T-helper 1 cell treated with Interleukin-12 subunit alpha and Interleukin-12 subunit beta and Interleukin-4 antibody, amounts not matched to agents 30 μg/mL and 1 μg/mL, for 36 hours (primary cell): ENCODE results near the gene USP6.
"Not testable (repeated sequence)": the region's sequence is repeated elsewhere in the genome, so short reads cannot be mapped to it uniquely, and the experiment has no call there.

Experiments used
- H3K27ac Mint-ChIP-seq: one replicate; pipeline ENCODE4 v1.8.0; 2021; ENCODE audit warnings: mild to moderate bottlenecking, mixed read lengths
- H3K27me3 Mint-ChIP-seq: one replicate; pipeline ENCODE4 v1.8.0; 2021; ENCODE audit warnings: low read depth, mixed read lengths
- H3K36me3 Mint-ChIP-seq: one replicate; pipeline ENCODE4 v1.8.0; 2021; ENCODE audit warnings: low read depth, mixed read lengths
- H3K4me1 Mint-ChIP-seq: one replicate; pipeline ENCODE4 v1.8.0; 2021; ENCODE audit warnings: low read depth, mixed read lengths
- H3K4me3 Mint-ChIP-seq: one replicate; pipeline ENCODE4 v1.8.0; 2021; ENCODE audit warnings: mild to moderate bottlenecking, moderate library complexity, mixed read lengths
- H3K9me3 Mint-ChIP-seq: one replicate; pipeline ENCODE4 v1.8.0; 2021; ENCODE audit warnings: mixed read lengths

Gene USP6

DNA sequence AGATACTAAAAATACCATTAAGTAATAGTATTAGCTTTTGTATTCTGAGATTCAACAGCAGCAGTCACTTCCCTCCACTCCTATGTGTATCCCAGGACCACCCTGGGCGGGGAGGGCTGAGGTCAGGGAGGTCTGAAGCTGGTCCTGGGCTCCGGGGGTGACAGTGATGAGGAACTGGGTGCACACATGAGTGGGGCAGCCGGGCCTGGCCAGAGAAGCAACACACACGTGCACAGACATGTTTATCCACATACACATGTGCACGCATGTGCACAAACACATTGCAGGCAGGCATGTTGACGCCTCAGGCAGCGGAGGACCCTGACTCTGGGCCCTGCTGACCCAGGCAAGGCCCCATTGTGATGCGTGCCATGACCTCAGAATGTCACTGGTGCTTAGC is 12.6 kb downstream of the USP6 start:
- H3K27me3 Mint-ChIP-seq: peaks cover 16% of the 10 kb centered on the region
- not testable (repeated sequence) for H3K4me1 Mint-ChIP-seq, H3K9me3 Mint-ChIP-seq, H3K4me3 Mint-ChIP-seq, H3K36me3 Mint-ChIP-seq, H3K27ac Mint-ChIP-seq

GRCh38 chr17:5128905-5129535 is 13.2 kb downstream of the USP6 start:
- Mint-ChIP-seq H3K4me1 (no peaks in the 10 kb centered on the region), H3K9me3 (no peaks in the 10 kb centered on the region)

DNA sequence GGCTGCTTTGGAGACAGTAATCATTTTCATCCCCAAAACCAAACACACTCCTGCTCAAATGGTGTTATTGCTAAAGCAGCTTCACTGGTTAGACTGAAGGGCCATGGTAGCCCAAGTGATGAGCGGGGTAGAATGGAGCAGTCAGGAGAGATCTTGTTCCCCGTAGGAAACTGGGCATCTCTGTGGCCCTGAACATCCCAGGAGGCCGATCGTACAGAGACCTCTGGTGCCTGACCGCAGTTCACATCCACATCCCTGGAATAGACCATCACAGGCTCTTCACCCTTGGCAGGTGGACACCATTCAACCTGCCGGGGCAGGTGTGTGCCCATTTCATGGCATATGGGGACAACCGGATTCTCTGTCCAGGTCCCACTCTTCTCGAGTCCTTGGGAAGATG is 13.9 kb downstream of the USP6 start:
- H3K27me3 Mint-ChIP-seq, H3K9me3 Mint-ChIP-seq, H3K4me1 Mint-ChIP-seq, H3K4me3 Mint-ChIP-seq, H3K27ac Mint-ChIP-seq, H3K36me3 Mint-ChIP-seq: not testable (repeated sequence)

More at GRCh38 chr17:5128905-5129535, 13.2 kb downstream of the USP6 start:
- peaks cover 11% of the 10 kb centered on the region for H3K27me3 Mint-ChIP-seq
- H3K36me3 Mint-ChIP-seq: no peaks in the 10 kb centered on the region
- H3K27ac Mint-ChIP-seq: no peak overlapping the region
- H3K4me3 Mint-ChIP-seq: no peak overlapping the region

- H3K9me3 Mint-ChIP-seq, H3K4me3 Mint-ChIP-seq, H3K27me3 Mint-ChIP-seq, H3K36me3 Mint-ChIP-seq, H3K27ac Mint-ChIP-seq, H3K4me1 Mint-ChIP-seq: not testable (repeated sequence)
Observed at GRCh38 chr17:5130261-5130660, 14.4 kb downstream of the USP6 start.

DNA sequence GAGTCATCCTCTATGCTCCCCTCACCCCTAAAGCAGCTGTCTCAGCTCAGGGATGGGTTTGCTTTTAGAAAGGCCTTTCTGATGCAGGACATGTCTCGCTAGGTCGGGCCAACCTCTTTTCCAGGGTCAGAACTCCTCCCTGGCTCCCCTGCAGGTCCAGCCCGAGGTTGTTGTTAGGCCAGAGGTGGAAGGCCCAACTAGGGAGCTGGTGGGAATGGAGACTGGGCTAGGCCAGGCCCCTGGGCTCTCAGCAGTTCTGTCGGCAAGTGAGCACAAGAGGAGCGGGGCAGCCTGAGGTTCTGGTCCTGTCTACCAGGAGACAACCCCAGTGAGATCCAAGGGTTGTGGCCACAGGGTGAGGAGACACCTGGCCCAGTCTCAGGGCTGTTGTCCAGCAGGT is 14.9 kb downstream of the USP6 start:
- not testable (repeated sequence) for H3K4me3 Mint-ChIP-seq, H3K4me1 Mint-ChIP-seq, H3K27ac Mint-ChIP-seq, H3K9me3 Mint-ChIP-seq, H3K36me3 Mint-ChIP-seq, H3K27me3 Mint-ChIP-seq

GRCh38 chr17:5131146-5131715 is 15.4 kb downstream of the USP6 start:
- Mint-ChIP-seq H3K36me3 (no peaks in the 10 kb centered on the region), H3K27me3 (peaks cover 5% of the 10 kb centered on the region), H3K27ac (no peak overlapping the region), H3K4me3 (no peak overlapping the region), H3K4me1 (no peaks in the 10 kb centered on the region), H3K9me3 (no peaks in the 10 kb centered on the region)

- not testable (repeated sequence) for H3K4me1 Mint-ChIP-seq, H3K27ac Mint-ChIP-seq, H3K36me3 Mint-ChIP-seq, H3K9me3 Mint-ChIP-seq, H3K4me3 Mint-ChIP-seq, H3K27me3 Mint-ChIP-seq
Observed at GRCh38 chr17:5131799-5132502, 16.1 kb downstream of the USP6 start.

GRCh38 chr17:5132503-5133225 is 16.8 kb downstream of the USP6 start:
- H3K9me3 Mint-ChIP-seq, H3K27me3 Mint-ChIP-seq, H3K36me3 Mint-ChIP-seq, H3K4me1 Mint-ChIP-seq, H3K27ac Mint-ChIP-seq, H3K4me3 Mint-ChIP-seq: not testable (repeated sequence)

GRCh38 chr17:5133311-5133710 is 17.5 kb downstream of the USP6 start:
- H3K36me3 Mint-ChIP-seq: no peaks in the 10 kb centered on the region
- no peak overlapping the region for H3K27ac Mint-ChIP-seq
- no peaks in the 10 kb centered on the region for H3K27me3 Mint-ChIP-seq
- no peak overlapping the region for H3K4me3 Mint-ChIP-seq
- H3K4me1 Mint-ChIP-seq: no peaks in the 10 kb centered on the region
- no peaks in the 10 kb centered on the region for H3K9me3 Mint-ChIP-seq

- not testable (repeated sequence) for H3K27ac Mint-ChIP-seq, H3K36me3 Mint-ChIP-seq, H3K27me3 Mint-ChIP-seq, H3K9me3 Mint-ChIP-seq, H3K4me3 Mint-ChIP-seq, H3K4me1 Mint-ChIP-seq
Observed at GRCh38 chr17:5133961-5134360, 18.1 kb downstream of the USP6 start.

DNA sequence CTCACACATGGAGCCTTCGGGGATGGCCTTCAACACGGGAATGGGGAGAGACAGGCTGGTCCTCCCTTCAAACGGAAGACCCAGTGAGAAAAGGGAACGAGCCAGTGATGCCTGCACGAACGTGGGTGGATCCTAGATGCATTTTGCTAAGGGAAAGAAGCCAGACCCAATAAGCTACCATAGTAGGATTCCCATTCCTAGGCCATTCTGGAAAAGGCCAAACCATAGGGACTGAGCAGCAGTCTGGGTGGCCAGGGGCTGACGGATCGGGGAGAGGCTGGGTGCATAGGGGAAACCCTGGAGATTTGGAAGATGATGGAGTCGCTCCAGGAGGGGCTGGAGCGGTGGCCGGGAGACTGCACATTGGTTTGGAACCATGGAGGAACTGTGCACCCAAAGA is 18.7 kb downstream of the USP6 start:
- H3K9me3 Mint-ChIP-seq, H3K27ac Mint-ChIP-seq, H3K27me3 Mint-ChIP-seq, H3K4me3 Mint-ChIP-seq, H3K36me3 Mint-ChIP-seq, H3K4me1 Mint-ChIP-seq: not testable (repeated sequence)

DNA sequence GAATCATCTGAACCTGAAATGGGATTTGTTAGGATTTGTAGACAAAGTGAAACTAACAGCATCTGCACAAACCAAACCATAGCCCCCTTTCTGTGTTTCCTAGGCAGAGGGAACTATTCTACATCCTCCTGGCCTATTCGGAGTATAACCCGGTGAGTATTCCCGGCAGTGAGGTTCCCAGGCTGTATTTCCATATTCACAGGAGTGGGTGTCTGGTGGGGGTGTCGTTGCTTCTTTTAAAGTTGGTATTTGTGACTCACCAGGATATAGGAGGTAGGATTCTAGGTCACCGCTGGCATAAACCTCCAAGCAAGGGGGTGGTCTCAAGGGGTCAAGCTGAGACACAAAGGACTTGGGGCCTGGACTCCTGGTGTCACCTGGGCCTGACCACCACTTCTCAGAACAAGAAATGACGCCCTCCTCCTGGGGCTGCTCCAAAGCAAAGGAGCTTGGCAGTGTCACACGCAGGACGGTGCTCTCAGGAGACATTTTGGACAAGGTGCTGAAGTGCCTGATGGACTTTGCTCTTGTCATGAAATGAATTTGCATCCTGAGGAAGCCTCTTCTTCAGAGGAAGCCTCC is 19.4 kb downstream of the USP6 start:
- not testable (repeated sequence) for H3K27me3 Mint-ChIP-seq, H3K36me3 Mint-ChIP-seq, H3K9me3 Mint-ChIP-seq

DNA sequence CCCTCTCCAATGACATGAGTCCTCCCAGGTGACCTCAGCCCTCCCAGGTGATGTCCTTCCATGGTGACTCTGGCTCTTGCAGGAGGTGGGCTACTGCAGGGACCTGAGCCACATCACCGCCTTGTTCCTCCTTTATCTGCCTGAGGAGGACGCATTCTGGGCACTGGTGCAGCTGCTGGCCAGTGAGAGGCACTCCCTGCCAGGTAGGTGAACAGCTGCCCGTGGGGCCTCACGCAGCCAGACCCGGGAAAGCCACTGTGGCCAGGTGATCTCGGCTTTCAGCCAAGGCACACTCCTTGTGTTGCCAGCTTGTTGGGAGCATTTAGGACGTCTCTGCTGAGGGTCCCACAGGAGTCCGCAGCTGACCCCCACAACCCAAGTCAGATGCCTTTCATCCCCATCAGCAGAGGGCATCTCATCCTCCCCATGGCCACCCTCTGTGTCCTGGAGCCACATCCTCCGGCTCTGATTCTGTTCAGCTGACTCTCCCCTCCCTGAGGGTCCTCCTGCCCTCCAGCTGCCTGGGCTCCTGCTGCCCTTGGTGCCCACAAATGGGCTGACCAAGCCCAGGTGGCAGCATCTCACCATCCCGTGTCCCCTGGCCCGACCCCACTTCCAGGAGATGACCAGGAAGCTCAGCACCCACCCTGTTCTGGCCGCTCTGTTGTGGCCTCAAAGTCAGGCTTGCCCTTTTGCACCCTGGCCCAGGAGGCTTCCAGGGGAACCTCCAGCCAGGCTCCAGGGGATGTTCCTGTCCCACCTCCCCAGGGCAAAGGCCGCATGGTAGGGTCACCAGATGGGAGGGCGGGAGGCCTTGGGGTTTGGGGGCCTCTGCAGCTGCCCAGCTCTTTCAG is 20.1 kb downstream of the USP6 start:
- no peaks in the 10 kb centered on the region for H3K4me1 Mint-ChIP-seq
- H3K4me3 Mint-ChIP-seq: no peak overlapping the region
- no peaks in the 10 kb centered on the region for H3K9me3 Mint-ChIP-seq

More for the DNA sequence above, 19.4 kb downstream of the USP6 start:
- not testable (repeated sequence) for H3K27ac Mint-ChIP-seq, H3K4me3 Mint-ChIP-seq, H3K4me1 Mint-ChIP-seq

More for the DNA sequence above, 20.1 kb downstream of the USP6 start:
- no peak overlapping the region for H3K27ac Mint-ChIP-seq
- no peaks in the 10 kb centered on the region for H3K36me3 Mint-ChIP-seq
- no peaks in the 10 kb centered on the region for H3K27me3 Mint-ChIP-seq
